ENCODE data around the gene SCNN1B.
"Not testable (repeated sequence)": the region's sequence is repeated elsewhere in the genome, so short reads cannot be mapped to it uniquely, and the experiment has no call there.

SCNN1B gene

GRCh38 chr16:23356941-23357340 is 54.8 kb downstream of the SCNN1B start:
- no peak for DNase-seq

- no peak for DNase-seq
Observed at GRCh38 chr16:23357761-23358290, 55.7 kb downstream of the SCNN1B start.

- DNase-seq: no peak
Observed at GRCh38 chr16:23359092-23359760, 57.1 kb downstream of the SCNN1B start.

GRCh38 chr16:23362460-23363317 is 60.6 kb downstream of the SCNN1B start:
- DNase-seq: no peak

- DNase-seq: no peak
Observed at GRCh38 chr16:23365602-23366240, 63.6 kb downstream of the SCNN1B start.

GRCh38 chr16:23366341-23366740 is 64.2 kb downstream of the SCNN1B start:
- not testable (repeated sequence) for DNase-seq

GRCh38 chr16:23367564-23367963 is 65.5 kb downstream of the SCNN1B start:
- DNase-seq: no peak

GRCh38 chr16:23367988-23368387 is 65.9 kb downstream of the SCNN1B start:
- no peak for DNase-seq

- DNase-seq: no peak
Observed at GRCh38 chr16:23368469-23368868, 66.4 kb downstream of the SCNN1B start.

- no peak for DNase-seq
Observed at GRCh38 chr16:23369416-23369815, 67.3 kb downstream of the SCNN1B start.

- DNase-seq: no peak
Observed at GRCh38 chr16:23371368-23371767, 69.3 kb downstream of the SCNN1B start.

GRCh38 chr16:23373436-23374219 is 71.5 kb downstream of the SCNN1B start:
- no peak for DNase-seq

GRCh38 chr16:23374721-23375510 is 72.8 kb downstream of the SCNN1B start:
- no peak for DNase-seq

GRCh38 chr16:23375643-23376042 is 73.5 kb downstream of the SCNN1B start:
- no peak for DNase-seq

GRCh38 chr16:23377071-23377931 is 75.2 kb downstream of the SCNN1B start:
- no peak for DNase-seq

- DNase-seq: no peak
Observed at GRCh38 chr16:23378256-23378655, 76.2 kb downstream of the SCNN1B start.

GRCh38 chr16:23378921-23379320 is 76.8 kb downstream of the SCNN1B start:
- no peak for DNase-seq

GRCh38 chr16:23379707-23380106 is 77.6 kb downstream of the SCNN1B start:
- DNase-seq: no peak

- no peak for DNase-seq
Observed at GRCh38 chr16:23380501-23380951, 78.4 kb downstream of the SCNN1B start.

GRCh38 chr16:23381702-23382101 is 79.6 kb downstream of the SCNN1B start:
- DNase-seq: not testable (repeated sequence)

GRCh38 chr16:23382279-23382678 is 80.2 kb downstream of the SCNN1B start:
- no peak for DNase-seq
